HEK293T (cell line): ENCODE results near the gene EPHB2.

Source experiments
- CTCF ChIA-PET: fragments of 350-600 bp; formaldehyde crosslinking; extraction: SDS; loops from one replicate; lab custom pipeline; 2021; ENCODE audit warnings: antibody characterized with exemption, inconsistent platforms; lab: Yijun Ruan, JAX
- POLR2A ChIA-PET: fragments of 350-600 bp; formaldehyde crosslinking; extraction: SDS; loops from one replicate; lab custom pipeline; 2020; ENCODE audit warnings: antibody characterized with exemption, inconsistent platforms; lab: Yijun Ruan, JAX
- DNase-seq: peaks from one replicate; pipeline ENCODE4 v3.0.0; 2012; ENCODE audit warnings: mixed read lengths; ENCODE audit errors: extremely low spot score
- ARNT ChIP-seq: fragments of 450-650 bp; IDR thresholded peaks from 2 replicates; pipeline ENCODE4 v1.6.1; 2017; ENCODE audit warnings: mild to moderate bottlenecking
- BHLHE40 ChIP-seq: fragments of 450-650 bp; IDR thresholded peaks from 2 replicates; pipeline ENCODE4 v1.6.1; 2016; ENCODE audit warnings: mild to moderate bottlenecking, moderate library complexity, borderline replicate concordance
- CTBP1 ChIP-seq: fragments of 450-650 bp; IDR thresholded peaks from 2 replicates; pipeline ENCODE4 v1.6.1; 2016; ENCODE audit warnings: borderline replicate concordance
- ELF4 ChIP-seq: fragments of 450-650 bp; IDR thresholded peaks from 2 replicates; pipeline ENCODE4 v1.6.1; 2017; ENCODE audit warnings: antibody characterized with exemption
- FOXA1 ChIP-seq: fragments of 450-650 bp; IDR thresholded peaks from 2 replicates; pipeline ENCODE4 v1.6.1; 2016; ENCODE audit warnings: mild to moderate bottlenecking
- FOXK2 ChIP-seq: fragments of 450-650 bp; IDR thresholded peaks from 2 replicates; pipeline ENCODE4 v1.6.1; 2016; ENCODE audit warnings: mild to moderate bottlenecking
- FOXM1 ChIP-seq: fragments of 450-650 bp; IDR thresholded peaks from 2 replicates; pipeline ENCODE4 v1.6.1; 2017; ENCODE audit warnings: mild to moderate bottlenecking, borderline replicate concordance
- HDGF ChIP-seq: fragments of 450-650 bp; IDR thresholded peaks from 2 replicates; pipeline ENCODE4 v1.6.1; 2017; ENCODE audit warnings: antibody characterized with exemption, borderline replicate concordance
- L3MBTL2 ChIP-seq: fragments of 450-650 bp; conservative IDR thresholded peaks from 2 replicates; pipeline ENCODE4 v1.6.1; 2016; ENCODE audit warnings: mild to moderate bottlenecking
- LEF1 ChIP-seq: fragments of 450-650 bp; IDR thresholded peaks from 2 replicates; pipeline ENCODE4 v1.6.1; 2017; ENCODE audit warnings: mild to moderate bottlenecking, borderline replicate concordance
- NFRKB ChIP-seq: fragments of 450-650 bp; IDR thresholded peaks from 2 replicates; pipeline ENCODE4 v1.6.1; 2016; ENCODE audit warnings: mild to moderate bottlenecking, moderate library complexity
- SP1 ChIP-seq: fragments of 450-650 bp; IDR thresholded peaks from 2 replicates; pipeline ENCODE4 v1.6.1; 2017
- SUZ12 ChIP-seq: fragments of 450-650 bp; IDR thresholded peaks from 2 replicates; pipeline ENCODE4 v1.6.1; 2016; ENCODE audit warnings: mild to moderate bottlenecking
- TARDBP ChIP-seq: fragments of 450-650 bp; IDR thresholded peaks from 2 replicates; pipeline ENCODE4 v1.6.1; 2016
- ZNF384 ChIP-seq: fragments of 450-650 bp; IDR thresholded peaks from 2 replicates; pipeline ENCODE4 v1.6.1; 2016
- TF ChIP-seq, protein P1 (sequence below): fragments of 450-650 bp; IDR thresholded peaks from 2 replicates; pipeline ENCODE4 v1.6.1; 2016

The EPHB2 gene

DNA sequence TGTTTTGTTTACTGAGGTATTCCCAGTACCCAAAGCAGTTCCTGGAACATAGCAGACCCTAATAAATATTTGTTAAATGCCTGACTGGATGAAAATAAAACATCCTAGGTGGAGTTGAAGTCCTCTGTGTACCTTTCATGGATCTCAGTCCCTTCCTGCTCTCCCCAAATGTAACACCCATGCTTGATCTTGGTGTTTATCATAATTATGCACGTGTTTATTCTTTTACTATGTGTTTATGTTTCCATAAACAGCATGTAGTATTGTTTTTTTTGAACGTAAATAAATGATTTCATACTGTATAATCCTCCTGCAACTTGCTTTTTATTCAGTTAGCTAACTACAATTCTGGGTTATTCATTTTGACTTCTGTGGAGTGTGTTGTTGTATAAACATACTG, 257.2 kb downstream of the EPHB2 start:
- TF ChIP-seq LEF1 (no peak), SUZ12 (no peak), ELF4 (no peak), SP1 (no peak), ARNT (no peak)
- ChIA-PET POLR2A (no interaction called here), CTCF (no interaction called here)
- DNase-seq: no peak

DNA sequence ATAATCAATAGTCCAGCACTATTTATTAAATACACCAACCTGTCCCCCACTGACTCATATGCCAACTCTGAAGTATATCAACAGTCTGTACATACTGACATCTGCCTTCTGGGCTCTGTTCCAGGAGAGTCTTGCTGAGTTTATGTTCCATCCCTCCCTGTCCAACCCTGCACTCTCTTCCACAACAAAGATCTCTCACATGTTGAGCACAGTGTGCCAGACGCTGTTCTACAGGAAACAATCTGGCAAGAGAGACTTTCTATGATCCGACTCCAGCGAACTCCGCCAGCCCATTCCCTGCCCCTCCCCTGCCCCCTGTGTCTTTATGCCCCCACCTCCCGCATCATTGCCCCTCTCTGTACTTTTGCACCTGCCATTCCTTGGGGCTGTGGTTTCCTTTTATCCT, 258.7 kb downstream of the EPHB2 start:
- no peak for TF ChIP-seq BHLHE40
- POLR2A ChIA-PET: no interaction called here
- DNase-seq: no peak
- CTCF ChIA-PET: no interaction called here

DNA sequence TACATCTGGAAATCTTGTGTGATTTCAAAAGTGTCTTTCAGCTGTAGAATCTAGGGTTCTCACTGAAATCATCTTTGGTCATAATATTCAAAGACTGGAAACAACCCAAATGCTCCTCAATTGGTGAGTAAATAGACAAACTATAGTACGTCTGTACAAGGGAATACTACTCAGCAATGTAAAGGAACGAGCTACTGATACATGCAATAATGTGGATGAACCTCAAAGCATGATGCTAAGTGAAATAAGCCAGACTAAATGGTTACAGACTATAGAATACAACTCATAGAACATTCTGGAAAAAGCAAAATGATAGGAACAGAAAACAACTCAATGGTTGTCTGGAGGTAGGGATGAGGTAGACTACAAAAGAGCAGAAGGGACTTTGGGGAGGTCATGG, 259.5 kb downstream of the EPHB2 start:
- DNase-seq: no peak
- ChIA-PET POLR2A (no interaction called here), CTCF (no interaction called here)
- TF ChIP-seq SUZ12: no peak
- TF ChIP-seq CTBP1: no peak
- no peak for TF ChIP-seq FOXM1
- no peak for TF ChIP-seq BHLHE40
- no peak for TF ChIP-seq HDGF
- no peak for TF ChIP-seq ELF4
- no peak for TF ChIP-seq FOXA1
- no peak for TF ChIP-seq ARNT
- TF ChIP-seq, protein P1, sequence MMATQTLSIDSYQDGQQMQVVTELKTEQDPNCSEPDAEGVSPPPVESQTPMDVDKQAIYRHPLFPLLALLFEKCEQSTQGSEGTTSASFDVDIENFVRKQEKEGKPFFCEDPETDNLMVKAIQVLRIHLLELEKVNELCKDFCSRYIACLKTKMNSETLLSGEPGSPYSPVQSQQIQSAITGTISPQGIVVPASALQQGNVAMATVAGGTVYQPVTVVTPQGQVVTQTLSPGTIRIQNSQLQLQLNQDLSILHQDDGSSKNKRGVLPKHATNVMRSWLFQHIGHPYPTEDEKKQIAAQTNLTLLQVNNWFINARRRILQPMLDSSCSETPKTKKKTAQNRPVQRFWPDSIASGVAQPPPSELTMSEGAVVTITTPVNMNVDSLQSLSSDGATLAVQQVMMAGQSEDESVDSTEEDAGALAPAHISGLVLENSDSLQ: no peak
- no peak for TF ChIP-seq SP1
- TF ChIP-seq ZNF384: no peak
- no peak for TF ChIP-seq FOXK2
- TF ChIP-seq LEF1: no peak
- no peak for TF ChIP-seq L3MBTL2
- no peak for TF ChIP-seq TARDBP
- TF ChIP-seq NFRKB: no peak
